H1 (cell line): ENCODE measurements around the gene ZNF641. TPM values are rescaled to one million over a fixed set of nuclear protein-coding genes. Genes with fewer than 3 reads are reported as not detected.

ENCODE experiments used
- RXRA ChIP-seq: IDR thresholded peaks from 2 replicates; pipeline ENCODE4 v1.6.1; 2011; ENCODE audit warnings: low read depth, mild to moderate bottlenecking, low read length, moderate library complexity; ENCODE audit not compliant: insufficient read depth
- SRF ChIP-seq: IDR thresholded peaks from 2 replicates; pipeline ENCODE4 v1.6.1; 2011; ENCODE audit warnings: mild to moderate bottlenecking, low read depth, low read length, moderate library complexity
- polyA plus RNA-seq, 7 experiments: library from polyadenylated mRNA; depleted of rRNA in 3 of 7; stranded (reverse) in 5 of 7; unstranded in 2 of 7; fragments of >200 nt in 5 of 7; fragments of 200-250 nt in 2 of 7; gene quantifications; 1 replicate in 5 of 7; 2 replicates in 1 of 7; 4 replicates in 1 of 7; pipeline versions ENCODE4 v1.2.1 to v1.2.3, GENCODE V29; 2011 to 2013; ENCODE audit warnings: missing spikeins in 2 of 7, mixed read lengths in 2 of 7
- total RNA-seq: library from RNA; stranded (reverse); fragmentation: NEBNext Ultra II Directional; extraction: Animal tissue kit (Norgen Biotek cat#: 25700); gene quantifications from 2 replicates; pipeline ENCODE4 v1.2.1, GENCODE V29; 2021
- TF ChIP-seq, protein P1 (sequence below): IDR thresholded peaks from 2 replicates; pipeline ENCODE4 v1.6.1; 2012; ENCODE audit warnings: low read length, inconsistent platforms

ZNF641 gene
- total and polyA plus RNA-seq, 2 of the 8 experiments (the other 6 are each of a cell fraction or from before 2014, with no cell fraction given) = 2.4 to 6.2 TPM

DNA sequence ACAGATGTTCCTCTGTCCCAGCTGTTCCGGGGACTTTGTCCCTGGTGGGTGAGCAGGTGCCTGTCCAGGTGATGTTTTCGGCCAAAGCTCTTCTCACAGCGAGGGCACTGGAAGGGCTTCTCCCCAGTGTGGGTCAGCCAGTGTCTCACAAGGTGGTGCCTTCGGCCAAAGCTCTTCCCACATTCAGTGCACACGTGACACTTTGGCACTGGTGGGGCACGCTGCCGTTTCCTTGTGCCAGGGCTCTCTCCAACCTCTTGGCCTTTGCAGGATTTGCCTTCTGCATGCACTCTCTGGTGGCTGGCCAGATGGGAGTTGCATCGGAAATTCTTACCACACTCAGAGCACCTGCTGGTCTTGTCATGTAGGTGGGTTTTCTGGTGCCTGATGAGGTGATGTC lies 7.7 kb downstream of the ZNF641 start (continued):
- TF ChIP-seq SRF (no peak), RXRA (no peak)
- TF ChIP-seq, protein P1, sequence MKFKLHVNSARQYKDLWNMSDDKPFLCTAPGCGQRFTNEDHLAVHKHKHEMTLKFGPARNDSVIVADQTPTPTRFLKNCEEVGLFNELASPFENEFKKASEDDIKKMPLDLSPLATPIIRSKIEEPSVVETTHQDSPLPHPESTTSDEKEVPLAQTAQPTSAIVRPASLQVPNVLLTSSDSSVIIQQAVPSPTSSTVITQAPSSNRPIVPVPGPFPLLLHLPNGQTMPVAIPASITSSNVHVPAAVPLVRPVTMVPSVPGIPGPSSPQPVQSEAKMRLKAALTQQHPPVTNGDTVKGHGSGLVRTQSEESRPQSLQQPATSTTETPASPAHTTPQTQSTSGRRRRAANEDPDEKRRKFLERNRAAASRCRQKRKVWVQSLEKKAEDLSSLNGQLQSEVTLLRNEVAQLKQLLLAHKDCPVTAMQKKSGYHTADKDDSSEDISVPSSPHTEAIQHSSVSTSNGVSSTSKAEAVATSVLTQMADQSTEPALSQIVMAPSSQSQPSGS = no peak
